GM08714 (cell line): Measurements from ENCODE around the gene MEX3C.

ENCODE experiments used
- H3K4me3 ChIP-seq: fragments of 200-500 bp; sonication (Bioruptor generic); 2 replicates; pipeline ENCODE4 v1.5.1; 2014; ENCODE audit warnings: mild to moderate bottlenecking, low read length, inconsistent platforms
- ZNF274 ChIP-seq: IDR thresholded peaks from 2 replicates; pipeline ENCODE4 v1.6.1; 2012; ENCODE audit warnings: mild to moderate bottlenecking, low read depth, low read length

Gene MEX3C

DNA sequence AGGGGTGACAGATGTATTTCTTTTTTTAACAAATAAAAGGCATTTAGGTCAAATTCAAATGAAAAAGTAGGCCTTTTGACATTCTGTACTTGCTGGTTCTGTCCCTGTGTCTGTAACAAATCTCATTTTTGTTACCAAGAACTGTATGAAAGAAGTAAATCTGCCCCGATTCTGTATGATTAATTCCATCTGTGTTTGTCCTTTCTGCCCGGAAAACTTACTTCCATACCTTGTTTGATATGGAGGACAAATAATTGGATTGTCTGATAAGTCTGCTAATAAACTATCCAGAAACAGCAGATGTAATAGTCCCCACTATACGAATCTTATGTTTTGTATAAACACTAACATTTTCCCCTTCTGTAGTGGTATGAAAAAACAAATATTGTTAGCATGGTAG lies 69.8 kb downstream of the MEX3C start:
- TF ChIP-seq ZNF274, result no peak
- H3K4me3 ChIP-seq, result no peak overlapping the region

- no peak for TF ChIP-seq ZNF274
- no peak overlapping the region for H3K4me3 ChIP-seq
These were observed 71.5 kb downstream of the MEX3C start for GRCh38 chr18:51125976-51126375.
